ENCODE data around the gene HHLA2.

HHLA2 gene

DNA sequence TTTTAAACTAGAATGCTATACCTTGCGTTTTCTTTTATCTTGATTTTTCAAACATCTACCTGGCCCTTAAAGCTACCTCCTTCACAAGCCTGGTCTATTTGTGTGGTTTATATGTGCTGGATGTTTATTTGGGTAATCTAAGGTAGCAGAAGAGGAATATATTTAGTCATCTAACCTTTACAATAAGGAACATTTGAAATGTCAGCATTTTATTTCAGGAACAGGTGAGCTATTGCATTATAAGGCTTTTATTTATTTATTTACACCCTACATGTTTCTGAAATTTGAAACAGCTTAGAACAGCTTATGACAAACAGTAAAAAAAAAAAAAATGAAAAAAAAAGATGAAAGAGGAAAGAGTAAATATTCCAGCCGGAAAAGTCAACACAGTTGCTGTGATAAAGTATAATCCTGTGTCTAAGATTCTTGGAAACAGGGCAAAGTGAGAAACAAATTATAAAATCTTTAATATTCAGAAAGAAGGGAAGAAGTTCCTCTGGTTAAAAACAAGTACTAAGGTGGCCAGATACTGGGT, 19.5 kb downstream of the HHLA2 start:
- peaks cover 0 to 6% of the 10 kb centered on the region in 2 experiments for H3K4me1 ChIP-seq (ENCODE audit: control insufficient read depth in 1 of 2, insufficient read depth in 1 of 2, low read depth in 1 of 2, low read length in 1 of 2)
- no peak overlapping the region for H3K27ac ChIP-seq
- H3K27me3 ChIP-seq, result no peaks in the 10 kb centered on the region
- no peaks in the 10 kb centered on the region for H3K9me3 ChIP-seq
- no peaks in the 10 kb centered on the region for H3K36me3 ChIP-seq
- TF ChIP-seq, protein P1, sequence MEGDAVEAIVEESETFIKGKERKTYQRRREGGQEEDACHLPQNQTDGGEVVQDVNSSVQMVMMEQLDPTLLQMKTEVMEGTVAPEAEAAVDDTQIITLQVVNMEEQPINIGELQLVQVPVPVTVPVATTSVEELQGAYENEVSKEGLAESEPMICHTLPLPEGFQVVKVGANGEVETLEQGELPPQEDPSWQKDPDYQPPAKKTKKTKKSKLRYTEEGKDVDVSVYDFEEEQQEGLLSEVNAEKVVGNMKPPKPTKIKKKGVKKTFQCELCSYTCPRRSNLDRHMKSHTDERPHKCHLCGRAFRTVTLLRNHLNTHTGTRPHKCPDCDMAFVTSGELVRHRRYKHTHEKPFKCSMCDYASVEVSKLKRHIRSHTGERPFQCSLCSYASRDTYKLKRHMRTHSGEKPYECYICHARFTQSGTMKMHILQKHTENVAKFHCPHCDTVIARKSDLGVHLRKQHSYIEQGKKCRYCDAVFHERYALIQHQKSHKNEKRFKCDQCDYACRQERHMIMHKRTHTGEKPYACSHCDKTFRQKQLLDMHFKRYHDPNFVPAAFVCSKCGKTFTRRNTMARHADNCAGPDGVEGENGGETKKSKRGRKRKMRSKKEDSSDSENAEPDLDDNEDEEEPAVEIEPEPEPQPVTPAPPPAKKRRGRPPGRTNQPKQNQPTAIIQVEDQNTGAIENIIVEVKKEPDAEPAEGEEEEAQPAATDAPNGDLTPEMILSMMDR (IDR thresholded peaks at IDR 0.05), result no peak
- no peak overlapping the region for H3K4me3 ChIP-seq (ENCODE audit: low read depth in 1 of 2, low read length in 1 of 2)

DNA sequence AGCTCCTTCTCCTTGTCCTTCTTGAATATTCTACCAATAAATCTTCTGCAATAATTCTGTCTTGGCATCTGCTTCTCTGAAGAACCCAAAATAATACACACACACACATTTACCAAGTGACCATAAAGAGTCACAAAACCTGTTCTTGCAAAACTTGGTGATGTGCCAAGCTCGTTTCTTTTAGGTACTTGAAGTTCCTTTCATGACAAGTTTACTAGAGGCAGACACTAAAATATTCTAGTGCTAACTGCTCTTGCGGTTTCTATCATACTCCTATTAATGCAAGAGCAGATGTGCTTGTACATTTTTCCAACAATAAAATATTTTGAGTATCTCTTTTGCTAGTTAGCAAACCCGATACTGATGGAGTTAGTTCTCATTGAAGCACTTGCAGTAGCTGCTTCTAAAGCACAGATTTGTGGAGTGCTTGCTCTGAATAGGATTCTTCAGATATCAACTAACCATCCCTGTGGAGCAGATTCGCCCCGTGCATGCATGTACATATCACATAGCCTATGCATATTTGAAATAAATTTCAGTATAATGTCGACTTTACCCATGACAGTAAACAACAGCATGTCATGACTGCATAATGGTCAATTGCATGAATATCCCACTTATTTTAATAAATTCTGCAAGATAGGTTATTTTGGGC, 23.2 kb downstream of the HHLA2 start:
- no peaks in the 10 kb centered on the region for H3K27me3 ChIP-seq
- H3K9me3 ChIP-seq, result no peaks in the 10 kb centered on the region
- no peak overlapping the region for H3K4me3 ChIP-seq (ENCODE audit: low read depth in 1 of 2, low read length in 1 of 2)
- H3K36me3 ChIP-seq, result no peaks in the 10 kb centered on the region
- H3K27ac ChIP-seq, result no peak overlapping the region
- no peaks in the 10 kb centered on the region for H3K4me1 ChIP-seq (ENCODE audit: control insufficient read depth in 1 of 2, insufficient read depth in 1 of 2, low read depth in 1 of 2, low read length in 1 of 2)
- TF ChIP-seq, protein P1 (IDR thresholded peaks at IDR 0.05), result no peak

DNA sequence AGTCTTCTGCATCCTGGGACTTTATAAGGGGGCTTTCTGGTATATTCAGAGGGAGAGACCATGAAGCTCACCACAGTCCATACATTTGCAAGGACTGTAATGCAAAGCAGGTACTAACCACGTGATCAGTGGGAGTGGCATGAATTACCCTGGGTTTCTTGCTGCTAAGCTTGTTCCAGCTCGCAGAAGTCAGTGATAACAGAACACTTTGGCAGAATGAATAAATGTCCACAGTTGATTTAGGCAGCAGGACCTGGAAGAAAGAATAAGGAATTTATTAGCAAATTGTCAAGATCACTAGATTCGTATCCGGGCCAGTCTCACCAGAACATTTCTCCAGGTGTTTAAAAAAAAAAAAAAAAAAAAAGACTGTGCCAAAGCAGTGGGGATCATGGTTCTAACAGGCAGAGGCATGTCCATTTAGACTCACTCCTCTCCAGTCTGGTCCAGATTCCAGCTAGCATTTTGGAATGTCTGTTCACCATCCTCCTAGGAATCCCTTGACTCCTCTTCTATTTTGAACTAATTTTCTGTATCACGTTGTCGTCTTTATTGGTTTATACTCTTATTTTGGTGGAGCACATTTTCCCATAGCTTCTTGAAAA, 24.5 kb downstream of the HHLA2 start:
- Histone ChIP-seq H3K4me3 (ENCODE audit: low read depth in 1 of 2, low read length in 1 of 2) (no peak overlapping the region), H3K27ac (no peak overlapping the region), H3K4me1 (ENCODE audit: control insufficient read depth in 1 of 2, insufficient read depth in 1 of 2, low read depth in 1 of 2, low read length in 1 of 2) (no peaks in the 10 kb centered on the region), H3K27me3 (no peaks in the 10 kb centered on the region), H3K36me3 (no peaks in the 10 kb centered on the region), H3K9me3 (no peaks in the 10 kb centered on the region)
- TF ChIP-seq, protein P1 (IDR thresholded peaks at IDR 0.05), result no peak

DNA sequence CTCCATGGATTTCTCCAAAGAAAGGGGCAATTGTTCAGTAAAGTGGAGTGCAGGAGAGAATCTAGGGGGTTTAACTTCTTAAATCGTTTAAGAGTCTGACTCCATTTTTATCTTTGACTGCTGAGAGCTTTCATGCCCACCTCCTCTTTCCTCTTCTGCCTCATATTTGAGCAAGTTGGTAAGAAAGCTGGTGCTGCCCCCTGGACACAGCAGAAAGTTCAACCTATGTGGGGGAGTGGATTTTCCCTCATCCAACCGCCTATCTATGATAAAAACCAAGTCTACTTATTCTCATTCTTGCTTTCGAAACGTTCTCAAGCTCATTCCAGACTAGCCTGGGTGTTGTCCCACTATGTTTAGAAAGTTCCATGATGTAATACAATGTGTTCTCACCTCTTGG, 26.0 kb downstream of the HHLA2 start:
- no peak overlapping the region for H3K4me3 ChIP-seq (ENCODE audit: low read depth in 1 of 2, low read length in 1 of 2)

DNA sequence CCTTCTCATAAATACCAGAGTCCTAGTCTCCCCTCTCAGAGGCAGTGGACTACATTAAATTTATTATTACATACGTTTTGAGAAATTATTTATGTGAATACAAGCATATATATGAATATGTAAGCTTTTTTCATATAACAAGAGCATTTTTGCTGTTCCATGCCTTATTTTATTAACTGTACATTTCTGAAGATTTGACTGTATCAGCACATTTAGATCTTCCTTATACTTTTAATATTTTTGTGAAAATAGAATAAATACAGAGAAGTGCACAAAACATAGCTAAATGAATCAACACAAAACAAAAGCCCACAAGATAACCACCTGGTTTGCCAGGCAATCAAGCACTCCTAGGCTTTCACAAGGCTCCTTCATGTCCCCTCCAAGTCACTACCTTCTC, 27.8 kb downstream of the HHLA2 start:
- Histone ChIP-seq H3K36me3 (no peaks in the 10 kb centered on the region), H3K9me3 (no peaks in the 10 kb centered on the region), H3K4me3 (ENCODE audit: low read depth in 1 of 2, low read length in 1 of 2) (no peak overlapping the region), H3K27ac (no peak overlapping the region), H3K4me1 (ENCODE audit: control insufficient read depth in 1 of 2, insufficient read depth in 1 of 2, low read depth in 1 of 2, low read length in 1 of 2) (no peaks in the 10 kb centered on the region), H3K27me3 (no peaks in the 10 kb centered on the region)
- TF ChIP-seq, protein P1 (IDR thresholded peaks at IDR 0.05), result no peak

More for the DNA sequence above, 26.0 kb downstream of the HHLA2 start:
- no peak overlapping the region for H3K27ac ChIP-seq
- TF ChIP-seq, protein P1 (IDR thresholded peaks at IDR 0.05), result no peak
- H3K4me1 ChIP-seq (ENCODE audit: control insufficient read depth in 1 of 2, insufficient read depth in 1 of 2, low read depth in 1 of 2, low read length in 1 of 2), result no peaks in the 10 kb centered on the region
- no peaks in the 10 kb centered on the region for H3K27me3 ChIP-seq
- no peaks in the 10 kb centered on the region for H3K9me3 ChIP-seq
- H3K36me3 ChIP-seq, result no peaks in the 10 kb centered on the region
